HG03039 (cell line): ENCODE measurements around the gene RNF4.
"Not testable (repeated sequence)": the region's sequence is repeated elsewhere in the genome, so short reads cannot be mapped to it uniquely, and the experiment has no call there.

Experiments
- ATAC-seq: cut with Tn5 transposase; IDR thresholded peaks from one replicate; pipeline ENCODE4 v1.9.1; 2021; ENCODE audit warnings: mild to moderate bottlenecking, moderate library complexity; ENCODE audit not compliant: unreplicated experiment

The RNF4 gene

GRCh38 chr4:2485956-2486355 is 17.1 kb downstream of the RNF4 start:
- ATAC-seq: no peak

- no peak for ATAC-seq
Measured at GRCh38 chr4:2486981-2487380, 18.1 kb downstream of the RNF4 start.

- peak; percentile 54 for ATAC-seq
Measured at GRCh38 chr4:2487632-2488031, 18.7 kb downstream of the RNF4 start.

- no peak for ATAC-seq
Measured at GRCh38 chr4:2489081-2489805, 20.3 kb downstream of the RNF4 start.

- no peak for ATAC-seq
Measured at GRCh38 chr4:2489841-2490552, 21.1 kb downstream of the RNF4 start.

GRCh38 chr4:2492970-2493369 is 24.1 kb downstream of the RNF4 start:
- ATAC-seq: no peak

- ATAC-seq: no peak
Measured at GRCh38 chr4:2494992-2495391, 26.1 kb downstream of the RNF4 start.

- ATAC-seq: no peak
Measured at GRCh38 chr4:2497324-2497723, 28.4 kb downstream of the RNF4 start.

- peak; percentile 74 for ATAC-seq
Measured at GRCh38 chr4:2497931-2498330, 29.0 kb downstream of the RNF4 start.

- no peak for ATAC-seq
Measured at GRCh38 chr4:2500547-2500946, 31.6 kb downstream of the RNF4 start.

GRCh38 chr4:2501034-2501594 is 32.2 kb downstream of the RNF4 start:
- no peak for ATAC-seq

- ATAC-seq: no peak
Measured at GRCh38 chr4:2503809-2504208, 34.9 kb downstream of the RNF4 start.

GRCh38 chr4:2507259-2507658 is 38.4 kb downstream of the RNF4 start:
- no peak for ATAC-seq

- no peak for ATAC-seq
Measured at GRCh38 chr4:2507855-2508254, 38.9 kb downstream of the RNF4 start.

- ATAC-seq: no peak
Measured at GRCh38 chr4:2510351-2511259, 41.7 kb downstream of the RNF4 start.

- ATAC-seq: no peak
Measured at GRCh38 chr4:2511645-2512131, 42.8 kb downstream of the RNF4 start.

GRCh38 chr4:2512396-2513135 is 43.7 kb downstream of the RNF4 start:
- no peak for ATAC-seq

GRCh38 chr4:2514193-2514592 is 45.3 kb downstream of the RNF4 start:
- ATAC-seq: not testable (repeated sequence)

GRCh38 chr4:2514944-2515343 is 46.0 kb downstream of the RNF4 start:
- not testable (repeated sequence) for ATAC-seq

GRCh38 chr4:2515830-2516550 is 47.1 kb downstream of the RNF4 start:
- ATAC-seq: no peak
